Keratinocyte (primary cell): Measurements from ENCODE around the gene CCDC83. TPM values are rescaled to one million over a fixed set of nuclear protein-coding genes. Genes with fewer than 3 reads are reported as not detected.
"Not testable (repeated sequence)": the region's sequence is repeated elsewhere in the genome, so short reads cannot be mapped to it uniquely, and the experiment has no call there.

Experiments used
- DNase-seq: peaks from one replicate; pipeline ENCODE4 v3.0.0-alpha.2; 2011; ENCODE audit warnings: low read depth, missing footprints, low spot score
- FAIRE-seq: peaks from 2 replicates; lab custom pipeline; 2011; peaks lifted over from hg19 to GRCh38; lab: Jason Lieb, UNC
- H2AFZ ChIP-seq: 2 replicates; pipeline ENCODE4 v1.6.0; 2012; ENCODE audit warnings: low read length, control low read depth, inconsistent platforms; ENCODE audit not compliant: control insufficient read depth
- H3K27ac ChIP-seq: 2 replicates; pipeline ENCODE4 v1.5.1; 2011; ENCODE audit warnings: low read length; ENCODE audit not compliant: control insufficient read depth, insufficient read depth
- H3K27me3 ChIP-seq: 3 replicates; pipeline ENCODE4 v1.6.0; 2011; ENCODE audit warnings: low read length; ENCODE audit not compliant: control insufficient read depth, insufficient read depth; ENCODE audit errors: extremely low read depth
- H3K36me3 ChIP-seq, 2 experiments: 2 replicates in 1 of 2; 3 replicates in 1 of 2; pipeline ENCODE4 v1.5.1; 2011; ENCODE audit warnings: low read length in 2 of 2, mild to moderate bottlenecking in 1 of 2; ENCODE audit not compliant: control insufficient read depth in 2 of 2, insufficient read depth in 2 of 2; ENCODE audit errors: extremely low read depth in 1 of 2
- H3K4me1 ChIP-seq: 3 replicates; pipeline ENCODE4 v1.5.1; 2011; ENCODE audit warnings: low read length; ENCODE audit not compliant: control insufficient read depth, insufficient read depth; ENCODE audit errors: extremely low read depth
- H3K4me2 ChIP-seq: 3 replicates; pipeline ENCODE4 v1.6.0; 2011; ENCODE audit warnings: low read depth, low read length; ENCODE audit not compliant: control insufficient read depth, insufficient read depth; ENCODE audit errors: extremely low read depth
- H3K4me3 ChIP-seq, 3 experiments: fragments of 200-600 bp in 1 of 3; sonication (generic) in 1 of 3; 2 replicates in 2 of 3; 3 replicates in 1 of 3; pipeline ENCODE4 v1.5.1; 2011 to 2016; ENCODE audit warnings: low read length in 3 of 3, mild to moderate bottlenecking in 3 of 3, control low read depth in 2 of 3, inconsistent platforms in 1 of 3, low read depth in 1 of 3, mixed read lengths in 1 of 3, mixed run types in 1 of 3, moderate library complexity in 1 of 3; ENCODE audit not compliant: control insufficient read depth in 2 of 3, insufficient read depth in 2 of 3; ENCODE audit errors: extremely low read depth in 1 of 3
- H3K79me2 ChIP-seq: 2 replicates; pipeline ENCODE4 v1.6.0; 2012; ENCODE audit warnings: low read length; ENCODE audit not compliant: control insufficient read depth, insufficient read depth
- H3K9ac ChIP-seq: 3 replicates; pipeline ENCODE4 v1.6.0; 2011; ENCODE audit warnings: low read length; ENCODE audit not compliant: control insufficient read depth, insufficient read depth; ENCODE audit errors: extremely low read depth
- H3K9me1 ChIP-seq: 3 replicates; pipeline ENCODE4 v1.6.0; 2011; ENCODE audit warnings: low read length; ENCODE audit not compliant: control insufficient read depth, insufficient read depth; ENCODE audit errors: extremely low read depth
- H3K9me3 ChIP-seq: 2 replicates; pipeline ENCODE4 v1.5.1; 2012; ENCODE audit warnings: low read depth, low read length; ENCODE audit not compliant: control insufficient read depth
- H4K20me1 ChIP-seq: 3 replicates; pipeline ENCODE4 v1.6.0; 2011; ENCODE audit warnings: low read length; ENCODE audit not compliant: control insufficient read depth, insufficient read depth; ENCODE audit errors: extremely low read depth
- EZH2 ChIP-seq: IDR thresholded peaks from one replicate; pipeline ENCODE4 v1.6.1; 2012; ENCODE audit warnings: inconsistent platforms, mild to moderate bottlenecking, low read length, moderate library complexity
- dilution Hi-C: fragments of 300-500 bp; cut with MboI; formaldehyde crosslinking; loops from one replicate; pipeline ENCODE4 v1.7.0; 2020; ENCODE audit warnings: low sequenced_read_pairs; ENCODE audit not compliant: extremely low pct_ligation_motif_present
- polyA plus RNA-seq, 5 experiments: library from polyadenylated mRNA; depleted of rRNA in 3 of 5; stranded (reverse) in 3 of 5; stranded (forward) in 1 of 5; unstranded in 1 of 5; fragments of >200 nt; gene quantifications; 1 replicate in 1 of 5; 2 replicates in 3 of 5; 3 replicates in 1 of 5; pipeline versions ENCODE4 v1.2.1 to v1.2.3, GENCODE V29; 2011 to 2012; ENCODE audit warnings: missing spikeins in 2 of 5, low read depth in 1 of 5, low replicate concordance in 1 of 5
- TF ChIP-seq, protein P1 (sequence below), 3 experiments: IDR thresholded peaks in 1 of 3; conservative IDR thresholded peaks in 1 of 3; optimal IDR thresholded peaks in 1 of 3; 2 replicates in 2 of 3; 3 replicates in 1 of 3; pipeline versions ENCODE3 to v1.5.1; 2011; ENCODE audit warnings: low read length in 3 of 3, mild to moderate bottlenecking in 3 of 3, moderate library complexity in 2 of 3, control low read depth in 1 of 3, inconsistent platforms in 1 of 3; ENCODE audit not compliant: insufficient read depth in 2 of 3; ENCODE audit errors: extremely low read depth in 1 of 3

The CCDC83 gene
- polyA plus RNA-seq, 1 donor (not counting 4 experiments of a cell fraction or from before 2014, with no cell fraction given): not detected

DNA sequence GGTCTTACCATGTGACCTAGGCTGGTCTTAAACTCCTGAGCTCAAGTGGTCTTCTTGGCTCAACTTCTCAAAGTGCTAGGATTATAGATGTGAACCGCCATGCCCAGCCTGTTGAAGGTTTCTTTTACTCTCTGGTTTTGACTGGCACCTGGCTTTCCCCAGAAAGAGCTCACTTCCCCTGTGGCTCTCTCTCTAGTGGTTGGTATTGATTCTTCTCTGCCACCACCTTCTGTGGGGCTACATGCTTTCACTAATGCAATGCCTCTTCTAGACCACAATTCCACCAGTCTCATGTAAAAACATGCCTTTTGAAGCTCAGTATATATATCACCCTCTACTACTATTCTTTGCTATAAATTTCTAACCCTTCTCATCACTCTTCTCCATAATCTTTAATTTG, 67.2 kb downstream of the CCDC83 start:
- H4K20me1 ChIP-seq: no peaks in the 10 kb centered on the region
- no peaks in the 10 kb centered on the region for H3K27me3 ChIP-seq
- H3K27ac ChIP-seq: no peak overlapping the region
- no peak overlapping the region for H3K4me2 ChIP-seq
- H3K9me3 ChIP-seq: no peaks in the 10 kb centered on the region
- DNase-seq (no peak), FAIRE-seq (no peak)
- H3K79me2 ChIP-seq: no peaks in the 10 kb centered on the region
- no peak overlapping the region for H3K4me3 ChIP-seq
- no peaks in the 10 kb centered on the region for H3K9me1 ChIP-seq
- H3K36me3 ChIP-seq: no peaks in the 10 kb centered on the region
- dilution Hi-C loops: no loop called here
- H3K9ac ChIP-seq: no peak overlapping the region
- TF ChIP-seq, protein P1, sequence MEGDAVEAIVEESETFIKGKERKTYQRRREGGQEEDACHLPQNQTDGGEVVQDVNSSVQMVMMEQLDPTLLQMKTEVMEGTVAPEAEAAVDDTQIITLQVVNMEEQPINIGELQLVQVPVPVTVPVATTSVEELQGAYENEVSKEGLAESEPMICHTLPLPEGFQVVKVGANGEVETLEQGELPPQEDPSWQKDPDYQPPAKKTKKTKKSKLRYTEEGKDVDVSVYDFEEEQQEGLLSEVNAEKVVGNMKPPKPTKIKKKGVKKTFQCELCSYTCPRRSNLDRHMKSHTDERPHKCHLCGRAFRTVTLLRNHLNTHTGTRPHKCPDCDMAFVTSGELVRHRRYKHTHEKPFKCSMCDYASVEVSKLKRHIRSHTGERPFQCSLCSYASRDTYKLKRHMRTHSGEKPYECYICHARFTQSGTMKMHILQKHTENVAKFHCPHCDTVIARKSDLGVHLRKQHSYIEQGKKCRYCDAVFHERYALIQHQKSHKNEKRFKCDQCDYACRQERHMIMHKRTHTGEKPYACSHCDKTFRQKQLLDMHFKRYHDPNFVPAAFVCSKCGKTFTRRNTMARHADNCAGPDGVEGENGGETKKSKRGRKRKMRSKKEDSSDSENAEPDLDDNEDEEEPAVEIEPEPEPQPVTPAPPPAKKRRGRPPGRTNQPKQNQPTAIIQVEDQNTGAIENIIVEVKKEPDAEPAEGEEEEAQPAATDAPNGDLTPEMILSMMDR (optimal IDR thresholded peaks at IDR 0.05 in 1 of 3, IDR thresholded peaks at IDR 0.05 in 1 of 3, conservative IDR thresholded peaks at IDR 0.05 in 1 of 3; ENCODE audit: extremely low read depth in 1 of 3, insufficient read depth in 2 of 3, low read length in 3 of 3): no peak
- TF ChIP-seq EZH2: no peak
- no peak overlapping the region for H2AFZ ChIP-seq
- no peaks in the 10 kb centered on the region for H3K4me1 ChIP-seq

DNA sequence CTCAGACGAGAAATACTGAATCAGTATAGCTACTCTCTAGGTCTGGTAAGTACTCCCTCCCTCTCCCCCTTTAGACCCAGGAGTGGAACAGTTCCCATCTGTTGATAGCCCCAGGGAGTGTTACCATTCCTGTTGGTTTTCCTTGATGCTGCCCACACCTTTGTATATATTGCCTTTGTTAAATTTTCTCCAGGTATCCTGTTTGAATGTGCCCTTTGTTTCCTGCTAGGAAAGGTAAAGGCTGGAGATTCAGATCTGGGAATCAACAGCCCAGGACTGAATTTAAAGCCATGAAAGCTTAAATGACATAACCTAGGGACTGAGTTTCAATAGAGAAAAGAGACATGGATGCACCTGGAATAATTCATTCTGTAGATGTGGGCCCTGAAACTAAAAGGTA, 68.3 kb downstream of the CCDC83 start:
- Histone ChIP-seq H4K20me1 (no peaks in the 10 kb centered on the region), H2AFZ (no peak overlapping the region), H3K9ac (no peak overlapping the region), H3K9me3 (no peaks in the 10 kb centered on the region), H3K4me2 (no peak overlapping the region), H3K79me2 (no peaks in the 10 kb centered on the region), H3K4me1 (no peaks in the 10 kb centered on the region), H3K4me3 (no peak overlapping the region), H3K9me1 (no peaks in the 10 kb centered on the region), H3K36me3 (no peaks in the 10 kb centered on the region), H3K27me3 (no peaks in the 10 kb centered on the region), H3K27ac (no peak overlapping the region)
- dilution Hi-C loops: no loop called here
- DNase-seq (no peak), FAIRE-seq (no peak)
- TF ChIP-seq EZH2: no peak
- TF ChIP-seq, protein P1 (optimal IDR thresholded peaks at IDR 0.05 in 1 of 3, IDR thresholded peaks at IDR 0.05 in 1 of 3, conservative IDR thresholded peaks at IDR 0.05 in 1 of 3; ENCODE audit: extremely low read depth in 1 of 3, insufficient read depth in 2 of 3, low read length in 3 of 3): no peak

DNA sequence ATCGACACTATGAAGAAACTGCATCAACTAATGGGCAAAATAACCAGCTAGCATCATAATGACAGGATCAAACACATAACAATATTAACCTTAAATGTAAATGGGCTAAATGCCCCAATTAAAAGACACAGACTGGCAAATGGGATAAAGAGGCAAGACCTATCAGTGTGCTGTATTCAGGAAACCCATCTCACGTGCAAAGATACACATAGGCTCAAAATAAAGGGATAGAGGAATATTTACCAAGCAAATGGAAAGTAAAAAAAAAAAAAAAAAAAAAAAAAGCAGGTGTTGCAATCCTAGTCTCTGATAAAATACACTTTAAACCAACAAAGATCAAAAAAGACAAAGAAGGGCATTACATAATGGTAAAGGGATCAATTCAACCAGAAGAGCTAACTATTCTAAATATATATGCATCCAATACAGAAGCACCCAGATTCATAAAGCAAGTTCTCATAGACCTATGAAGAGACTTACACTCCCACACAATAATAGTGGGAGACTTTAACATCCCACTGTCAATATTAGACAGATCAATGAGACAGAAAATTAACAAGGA, 71.6 kb downstream of the CCDC83 start:
- H3K9me1 ChIP-seq, H3K27ac ChIP-seq, H3K4me3 ChIP-seq, H3K9me3 ChIP-seq, dilution Hi-C loops, H3K9ac ChIP-seq, H3K79me2 ChIP-seq, DNase-seq, H2AFZ ChIP-seq, H3K36me3 ChIP-seq, FAIRE-seq, H3K4me2 ChIP-seq, H4K20me1 ChIP-seq, H3K4me1 ChIP-seq, H3K27me3 ChIP-seq: not testable (repeated sequence)
